GM04504 (cell line): ENCODE results near the gene PDE9A.
"Not testable (repeated sequence)": the region's sequence is repeated elsewhere in the genome, so short reads cannot be mapped to it uniquely, and the experiment has no call there.

Source experiments
- DNase-seq: peaks from one replicate; pipeline ENCODE4 v3.0.0-alpha.2; 2012; ENCODE audit warnings: low read depth

Gene PDE9A

GRCh38 chr21:42777757-42778344 is 124.4 kb downstream of the PDE9A start:
- DNase-seq: no peak

- no peak for DNase-seq
These were observed 126.0 kb downstream of the PDE9A start for GRCh38 chr21:42779431-42779861.

GRCh38 chr21:42780617-42781016 is 127.2 kb downstream of the PDE9A start:
- no peak for DNase-seq

GRCh38 chr21:42781150-42781970 is 127.9 kb downstream of the PDE9A start:
- DNase-seq: no peak

GRCh38 chr21:42781971-42782722 is 128.7 kb downstream of the PDE9A start:
- DNase-seq: no peak

- no peak for DNase-seq
These were observed 129.4 kb downstream of the PDE9A start for GRCh38 chr21:42782723-42783242.

- no peak for DNase-seq
These were observed 130.9 kb downstream of the PDE9A start for GRCh38 chr21:42784276-42784675.

GRCh38 chr21:42784896-42785451 is 131.6 kb downstream of the PDE9A start:
- no peak for DNase-seq

GRCh38 chr21:42785666-42786427 is 132.4 kb downstream of the PDE9A start:
- DNase-seq: no peak

- no peak for DNase-seq
These were observed 133.5 kb downstream of the PDE9A start for GRCh38 chr21:42786884-42787283.

- DNase-seq: no peak
These were observed 134.2 kb downstream of the PDE9A start for GRCh38 chr21:42787613-42788012.

- no peak for DNase-seq
These were observed 137.2 kb downstream of the PDE9A start for GRCh38 chr21:42790520-42791065.

- DNase-seq: no peak
These were observed 140.4 kb downstream of the PDE9A start for GRCh38 chr21:42793774-42794173.

- DNase-seq: no peak
These were observed 141.1 kb downstream of the PDE9A start for GRCh38 chr21:42794551-42794950.

- DNase-seq: no peak
These were observed 143.1 kb downstream of the PDE9A start for GRCh38 chr21:42796327-42797062.

GRCh38 chr21:42797522-42797921 is 144.1 kb downstream of the PDE9A start:
- no peak for DNase-seq

GRCh38 chr21:42798106-42798505 is 144.7 kb downstream of the PDE9A start:
- DNase-seq: no peak

- no peak for DNase-seq
These were observed 146.1 kb downstream of the PDE9A start for GRCh38 chr21:42799516-42799915.

- DNase-seq: no peak
These were observed 146.5 kb downstream of the PDE9A start for GRCh38 chr21:42799948-42800347.

- DNase-seq: not testable (repeated sequence)
These were observed 148.2 kb downstream of the PDE9A start for GRCh38 chr21:42801616-42802015.
